H4 (cell line): Measurements from ENCODE around the gene RASL10A. TPM values are rescaled to one million over a fixed set of nuclear protein-coding genes. Genes with fewer than 3 reads are reported as not detected.

Experiments used
- DNase-seq: peaks from one replicate; pipeline ENCODE4 v3.0.0-alpha.2; 2015; ENCODE audit warnings: low spot score
- total RNA-seq: library from RNA; depleted of rRNA; stranded (reverse); fragments of >200 nt; shearing (Covaris generic); gene quantifications from 2 replicates; pipeline ENCODE4 v1.2.3, GENCODE V29; 2014

The RASL10A gene
- total RNA-seq, 1 experiment from 2014 or later, result not detected

GRCh38 chr22:29305836-29306174 lies 9.7 kb downstream of the RASL10A start:
- DNase-seq, result no peak

GRCh38 chr22:29302681-29303465 lies 12.6 kb downstream of the RASL10A start:
- no peak for DNase-seq

- DNase-seq, result no peak
Observed at GRCh38 chr22:29302402-29302680, 13.2 kb downstream of the RASL10A start.

GRCh38 chr22:29301716-29302401 lies 13.6 kb downstream of the RASL10A start:
- DNase-seq, result no peak

GRCh38 chr22:29300807-29301601 lies 14.5 kb downstream of the RASL10A start:
- no peak for DNase-seq

GRCh38 chr22:29300467-29300806 lies 15.1 kb downstream of the RASL10A start:
- DNase-seq, result no peak

- no peak for DNase-seq
Observed at GRCh38 chr22:29299136-29299900, 16.2 kb downstream of the RASL10A start.

- no peak for DNase-seq
Observed at GRCh38 chr22:29298641-29299040, 16.9 kb downstream of the RASL10A start.

GRCh38 chr22:29292379-29292778 lies 23.1 kb downstream of the RASL10A start:
- no peak for DNase-seq

GRCh38 chr22:29291215-29291614 lies 24.3 kb downstream of the RASL10A start:
- no peak for DNase-seq

- DNase-seq, result no peak
Observed at GRCh38 chr22:29290061-29290460, 25.4 kb downstream of the RASL10A start.

- DNase-seq, result no peak
Observed at GRCh38 chr22:29288837-29289236, 26.7 kb downstream of the RASL10A start.

GRCh38 chr22:29284196-29284595 lies 31.3 kb downstream of the RASL10A start:
- no peak for DNase-seq

- DNase-seq, result no peak
Observed at GRCh38 chr22:29277927-29278326, 37.6 kb downstream of the RASL10A start.

- DNase-seq, result no peak
Observed at GRCh38 chr22:29275819-29276565, 39.5 kb downstream of the RASL10A start.

GRCh38 chr22:29275167-29275566 lies 40.3 kb downstream of the RASL10A start:
- no peak for DNase-seq

GRCh38 chr22:29272624-29273023 lies 42.9 kb downstream of the RASL10A start:
- DNase-seq, result no peak

GRCh38 chr22:29270475-29271271 lies 44.8 kb downstream of the RASL10A start:
- no peak for DNase-seq

GRCh38 chr22:29269731-29270474 lies 45.6 kb downstream of the RASL10A start:
- DNase-seq, result no peak

GRCh38 chr22:29269230-29269604 lies 46.3 kb downstream of the RASL10A start:
- DNase-seq, result no peak
